ENCODE results near the gene ZDHHC16.
A peak's percentile ranks its signal among the peaks of the same experiment; 100 is the strongest.
"Not testable (repeated sequence)": the region's sequence is repeated elsewhere in the genome, so short reads cannot be mapped to it uniquely, and the experiment has no call there.

Gene ZDHHC16

DNA sequence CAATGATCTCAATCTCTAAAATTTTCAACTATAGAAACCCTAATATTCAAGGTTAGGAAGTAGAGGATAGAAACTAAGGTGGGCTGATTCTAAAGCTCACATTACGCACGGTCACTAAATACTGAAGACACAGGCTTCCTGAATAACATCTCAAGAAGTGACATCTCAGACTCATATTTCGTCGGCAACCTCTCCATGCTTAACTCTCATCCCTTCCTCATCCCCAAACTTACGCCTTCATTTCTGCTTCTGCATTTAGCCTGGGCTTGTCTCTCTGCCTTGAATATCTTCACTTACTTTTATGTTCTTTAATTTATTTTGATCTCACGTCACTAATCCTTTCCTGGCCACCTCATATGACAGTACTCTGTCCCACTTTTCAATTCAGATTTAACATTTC, 10.8 kb upstream of the ZDHHC16 start:
- no peak for DNase-seq

DNA sequence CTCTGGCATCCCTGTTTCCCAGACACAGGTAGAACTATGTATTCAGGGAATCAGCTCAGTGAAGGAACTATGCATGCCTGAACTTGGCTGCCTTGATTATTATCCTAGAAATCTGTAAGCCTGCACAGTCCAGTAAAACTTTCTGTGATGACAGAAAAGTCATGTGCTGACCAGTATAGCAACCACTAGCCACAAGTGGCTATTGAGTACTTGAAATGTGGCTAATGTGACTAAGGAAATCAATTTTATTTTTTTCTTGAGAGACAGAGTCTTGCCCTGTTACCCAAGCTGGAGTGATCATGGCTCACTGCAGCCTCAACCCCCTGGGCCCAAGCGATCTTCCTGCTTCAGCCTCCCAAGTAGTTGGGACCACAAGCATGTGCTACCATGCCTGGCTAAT, 3.7 kb upstream of the ZDHHC16 start:
- no peak for DNase-seq

DNA sequence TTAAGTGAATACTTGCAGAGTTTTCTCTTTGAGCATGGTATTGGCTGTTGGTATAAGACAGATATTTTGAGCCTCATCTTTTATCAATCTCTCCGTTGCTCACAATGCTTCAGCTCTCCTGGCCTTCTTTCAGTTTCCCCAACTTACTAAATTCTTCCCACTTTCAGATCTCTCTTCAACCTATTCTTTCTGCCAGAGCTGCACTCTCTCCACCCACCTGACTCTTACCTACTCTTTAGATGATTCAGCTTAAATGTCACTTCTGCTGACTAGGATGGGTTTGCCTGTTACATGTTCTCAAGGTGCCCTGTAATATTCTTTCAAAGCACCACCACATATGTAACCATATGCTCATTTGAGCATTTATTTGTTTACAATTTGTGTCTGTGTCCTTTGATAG, 1.8 kb upstream of the ZDHHC16 start:
- DNase-seq = no peak

DNA sequence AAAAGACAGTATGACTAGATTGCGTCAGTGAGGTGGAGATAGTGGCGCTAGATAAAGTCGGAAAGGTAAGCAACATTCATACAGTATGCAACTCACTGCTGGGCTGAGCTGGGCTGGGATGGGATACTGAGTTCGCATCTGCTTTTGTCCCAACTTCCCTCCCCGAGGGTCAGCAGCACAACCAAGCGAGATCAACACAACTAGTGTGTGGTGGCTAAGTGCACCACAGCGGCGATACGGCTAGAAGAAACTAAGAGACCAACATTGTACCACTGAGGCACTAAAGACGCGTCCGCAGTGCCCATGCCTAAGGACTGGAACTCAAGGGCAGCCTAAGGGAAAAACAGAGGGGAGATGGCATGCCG, 636 bp upstream of the ZDHHC16 start:
- DNase-seq = no peak

DNA sequence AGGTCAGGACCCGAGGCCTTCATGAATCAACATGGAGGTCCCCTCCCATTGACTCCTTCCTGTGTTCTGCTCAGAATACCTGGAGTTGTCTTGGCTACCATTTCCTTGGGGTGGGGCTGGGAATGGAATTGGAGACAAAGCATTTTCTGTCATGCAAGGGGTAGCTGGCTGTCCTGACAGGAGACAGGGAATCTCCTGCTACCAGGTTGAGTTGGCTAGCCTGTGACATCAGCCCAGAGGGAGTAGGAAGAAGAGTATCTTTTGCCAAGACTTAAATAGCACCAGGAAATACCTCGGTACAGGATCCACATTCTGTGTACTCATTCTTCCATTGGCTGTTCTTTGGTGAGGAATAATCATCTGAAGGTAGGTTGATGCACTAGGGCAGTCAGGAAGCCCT, 4.9 kb downstream of the ZDHHC16 start:
- DNase-seq = no peak

DNA sequence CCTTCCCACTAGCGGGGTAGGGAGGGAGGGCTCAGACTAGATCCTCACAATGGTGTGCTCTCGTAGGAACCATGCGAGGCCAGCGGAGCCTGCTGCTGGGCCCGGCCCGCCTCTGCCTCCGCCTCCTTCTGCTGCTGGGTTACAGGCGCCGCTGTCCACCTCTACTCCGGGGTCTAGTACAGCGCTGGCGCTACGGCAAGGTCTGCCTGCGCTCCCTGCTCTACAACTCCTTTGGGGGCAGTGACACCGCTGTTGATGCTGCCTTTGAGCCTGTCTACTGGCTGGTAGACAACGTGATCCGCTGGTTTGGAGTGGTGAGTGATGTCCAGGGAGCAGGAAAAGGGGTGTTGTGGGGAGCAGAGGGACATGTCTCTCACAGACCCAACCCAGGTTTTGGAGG, 5.6 kb downstream of the ZDHHC16 start:
- no peak for DNase-seq

DNA sequence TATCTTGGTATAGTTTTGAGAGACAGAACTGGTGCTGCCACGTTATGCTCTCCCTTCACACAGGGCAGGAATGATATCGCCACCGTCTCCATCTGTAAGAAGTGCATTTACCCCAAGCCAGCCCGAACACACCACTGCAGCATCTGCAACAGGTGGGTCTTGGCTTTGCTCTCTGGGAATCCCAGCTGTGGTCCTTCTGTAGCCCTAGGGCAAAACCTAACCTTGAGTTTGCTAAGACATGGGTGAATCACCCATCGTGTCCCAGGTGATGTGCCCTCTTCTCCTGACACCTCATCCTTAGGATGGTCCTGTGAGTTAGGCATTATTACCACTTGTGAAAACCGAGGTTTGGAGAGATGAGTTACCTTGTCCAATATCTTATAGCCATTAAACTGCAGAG, 6.4 kb downstream of the ZDHHC16 start:
- no peak for DNase-seq

DNA sequence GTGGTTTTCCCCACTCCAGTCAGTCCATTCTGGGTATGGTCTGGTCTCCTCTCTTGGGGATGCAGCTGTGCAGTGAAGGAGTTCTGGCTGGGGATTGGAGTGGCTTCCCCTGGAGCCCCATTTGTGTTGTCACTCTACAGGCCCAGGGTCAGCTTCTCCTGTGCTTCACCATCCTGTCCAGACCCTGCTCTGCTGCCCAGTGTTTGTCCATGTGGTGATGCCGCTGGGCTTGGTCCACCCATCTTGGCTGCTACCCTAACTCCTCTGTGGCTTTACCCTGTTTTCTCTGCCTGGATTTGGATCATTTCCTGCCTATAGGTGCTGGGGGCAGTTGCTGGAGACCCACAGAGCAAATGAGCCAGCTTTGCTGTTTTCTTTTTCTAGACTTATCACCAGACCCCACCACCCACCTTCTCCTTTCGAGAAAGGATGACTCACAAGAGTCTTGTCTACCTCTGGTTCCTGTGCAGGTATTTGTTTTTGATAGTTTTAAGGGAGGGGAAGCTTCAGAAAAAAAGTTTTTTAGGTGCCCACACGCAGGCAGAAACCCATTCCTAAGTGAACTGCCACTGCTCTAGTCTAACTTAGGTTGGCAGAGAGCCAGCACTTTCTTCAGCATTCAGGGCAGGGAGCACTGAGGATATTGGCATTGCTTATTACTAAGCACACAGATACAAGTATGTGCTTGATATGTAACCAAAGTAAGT, 8.5 kb downstream of the ZDHHC16 start:
- DNase-seq = no peak

DNA sequence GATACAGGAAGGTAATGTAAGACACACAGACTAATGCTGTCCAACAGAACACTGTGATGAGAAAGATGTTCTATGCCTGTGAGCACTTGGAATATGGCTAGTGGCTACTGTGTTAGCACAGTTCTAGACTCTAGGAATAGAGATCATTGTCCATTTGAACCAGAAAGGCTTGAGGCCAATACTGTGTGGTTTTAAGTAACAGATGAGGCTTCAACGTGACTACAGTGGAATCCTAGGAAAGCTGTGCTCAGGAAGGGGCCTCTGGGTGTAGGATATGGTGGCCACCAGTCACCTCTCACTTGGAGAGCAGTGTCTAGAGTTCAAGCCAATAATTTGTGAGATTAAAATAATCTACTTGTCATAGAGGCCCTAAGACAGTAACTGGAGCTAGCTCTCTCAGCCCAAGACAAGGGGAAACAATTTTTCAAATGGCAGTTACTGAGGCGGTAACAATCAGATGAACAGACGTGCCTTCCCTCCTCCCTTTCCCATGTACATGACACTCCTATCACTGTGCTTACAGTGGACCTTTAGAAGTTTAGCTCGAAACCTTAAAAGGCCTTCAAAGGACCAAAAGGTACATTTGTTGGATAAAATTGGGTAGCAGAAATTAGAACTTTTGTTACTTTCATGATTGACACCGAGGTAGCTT, 10.2 kb downstream of the ZDHHC16 start:
- no peak for DNase-seq

DNA sequence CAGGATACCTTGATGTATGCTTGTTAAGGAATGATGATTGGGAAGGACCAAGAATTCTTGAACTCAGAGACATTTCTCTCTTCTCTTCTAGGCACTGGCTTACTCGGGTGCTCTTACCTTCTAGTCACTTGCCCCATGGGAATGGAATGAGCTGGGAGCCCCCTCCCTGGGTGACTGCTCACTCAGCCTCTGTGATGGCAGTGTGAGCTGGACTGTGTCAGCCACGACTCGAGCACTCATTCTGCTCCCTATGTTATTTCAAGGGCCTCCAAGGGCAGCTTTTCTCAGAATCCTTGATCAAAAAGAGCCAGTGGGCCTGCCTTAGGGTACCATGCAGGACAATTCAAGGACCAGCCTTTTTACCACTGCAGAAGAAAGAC, 10.7 kb downstream of the ZDHHC16 start:
- no peak for DNase-seq

DNA sequence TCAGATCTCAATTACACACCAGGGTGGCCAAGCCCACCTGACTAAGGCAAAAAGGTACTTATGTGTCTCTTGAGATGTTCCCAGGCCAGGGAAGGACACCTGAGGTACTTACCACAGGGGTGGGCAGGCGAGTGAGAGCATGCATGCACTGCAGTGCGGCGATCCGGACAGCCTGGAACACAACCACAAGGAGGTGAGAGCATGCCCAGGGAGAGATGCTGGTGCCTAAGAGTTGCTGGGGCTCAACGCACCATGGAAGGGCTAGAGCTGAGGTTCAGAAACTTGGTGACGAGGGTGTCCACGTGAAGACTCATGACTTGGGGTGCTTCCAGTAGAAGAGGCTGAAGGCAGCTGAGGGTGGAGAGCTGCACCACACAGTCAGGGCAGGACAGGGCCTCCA, 13.1 kb downstream of the ZDHHC16 start:
- no peak for DNase-seq

DNA sequence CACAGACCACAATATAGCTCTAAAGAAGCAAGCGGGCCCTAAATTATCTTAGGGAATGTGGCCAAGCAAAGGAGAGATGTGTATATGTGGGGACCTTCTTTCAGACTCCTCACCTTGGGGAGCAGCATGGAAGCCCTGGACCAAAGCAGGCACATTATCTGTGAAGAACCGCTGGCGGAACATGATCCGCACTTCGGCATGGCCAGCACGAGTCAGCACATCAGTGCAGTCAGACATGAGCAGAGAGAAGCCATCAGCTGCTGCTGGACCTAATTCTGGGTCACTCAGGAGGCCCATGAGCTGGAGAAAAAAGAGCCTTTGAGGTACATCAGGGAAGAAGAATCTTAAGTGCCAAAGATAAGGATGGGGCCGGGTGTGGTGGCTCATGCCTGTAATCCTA, 14.0 kb downstream of the ZDHHC16 start:
- DNase-seq = no peak

DNA sequence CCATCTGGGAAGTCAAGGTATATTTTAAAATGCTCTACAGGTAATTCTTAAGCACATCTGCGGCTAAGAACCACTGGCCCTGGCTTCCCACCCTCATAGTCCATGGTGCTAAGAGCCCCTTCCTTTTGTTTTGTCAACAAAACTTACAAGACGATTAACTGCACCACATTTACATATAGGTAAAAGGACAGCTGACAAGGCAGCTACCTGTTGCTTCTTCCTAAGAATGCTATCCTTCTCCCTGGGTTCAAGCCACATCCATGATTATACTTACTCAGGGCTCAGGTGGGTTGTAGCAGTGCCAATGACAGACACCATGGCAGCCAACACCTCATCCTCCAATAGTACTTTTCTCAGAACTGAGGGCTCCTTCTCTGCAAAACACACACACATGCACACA, 16.3 kb downstream of the ZDHHC16 start:
- DNase-seq = no peak

DNA sequence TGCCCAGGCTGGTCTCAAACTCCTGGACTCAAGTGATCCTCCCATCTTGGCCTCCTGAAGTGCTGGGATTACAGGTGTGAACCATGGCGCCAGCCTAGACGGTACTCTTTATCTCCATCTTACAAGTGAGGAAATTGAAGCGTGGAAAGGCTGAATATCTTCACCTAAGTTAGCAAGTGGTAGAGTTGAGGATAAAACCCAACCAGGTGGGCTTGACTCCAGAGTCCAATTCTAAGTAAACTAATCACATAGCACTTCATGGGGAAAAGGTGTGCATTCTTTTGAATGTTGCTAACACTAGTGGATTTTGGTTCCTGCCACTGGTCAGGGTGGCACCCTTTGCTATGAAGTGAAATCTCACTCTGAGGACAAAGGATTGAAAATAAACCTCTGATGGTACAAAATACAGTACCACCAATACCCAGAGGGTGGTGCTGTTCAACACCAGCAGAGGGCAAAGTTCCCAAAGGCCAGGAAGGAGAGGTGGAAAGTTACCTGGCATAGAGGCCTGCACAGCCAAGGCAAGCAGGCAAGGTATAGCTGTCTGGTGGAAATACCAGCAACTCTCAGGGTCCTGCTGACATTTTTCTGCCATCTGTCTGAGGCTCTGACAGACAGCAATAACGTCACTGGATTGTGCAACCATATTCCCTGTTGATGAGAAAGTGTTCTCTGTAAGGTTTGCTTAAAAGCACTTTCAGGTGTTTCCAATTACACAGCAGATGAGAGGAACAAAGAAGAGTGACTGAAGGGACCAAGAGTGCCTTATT, 17.6 kb downstream of the ZDHHC16 start:
- peak; percentile 54 for DNase-seq

DNA sequence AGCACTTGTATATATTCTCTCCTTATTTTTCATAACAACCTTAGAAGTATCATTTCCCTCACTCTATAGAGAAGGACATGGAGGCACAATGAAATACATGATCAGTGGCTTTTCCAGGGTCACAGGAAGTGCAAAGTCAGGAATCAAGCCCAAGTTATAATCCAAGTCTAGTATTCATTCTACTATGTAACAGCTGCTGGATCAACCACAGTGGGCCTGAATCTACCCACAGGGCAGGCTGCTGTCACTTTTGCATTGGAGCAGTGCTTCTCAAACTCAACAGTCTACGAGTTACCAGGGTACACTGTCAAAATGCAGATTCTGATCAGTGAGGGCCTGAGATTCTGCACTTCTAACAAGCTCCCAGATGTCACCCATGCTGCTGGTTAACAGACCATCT, 18.3 kb downstream of the ZDHHC16 start:
- DNase-seq = no peak

DNA sequence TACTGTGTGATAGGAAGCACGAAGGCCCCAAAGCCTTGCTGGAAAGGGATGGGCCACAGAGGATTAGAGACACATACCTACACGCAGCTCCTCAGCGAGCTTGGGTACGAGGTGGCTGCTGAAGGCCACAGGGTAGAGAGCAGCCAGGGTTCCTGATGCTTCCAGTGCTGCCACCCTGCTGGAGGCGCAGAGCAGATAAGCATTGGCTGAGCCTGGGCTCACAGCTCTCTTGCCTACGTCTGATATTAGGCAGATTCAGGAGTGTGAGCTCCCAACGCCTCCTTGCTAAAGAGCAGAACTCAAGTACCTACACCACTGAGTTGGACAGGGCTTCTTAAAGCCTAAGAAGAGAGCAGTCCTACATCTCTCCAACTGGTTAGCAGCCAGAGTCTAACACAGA, 20.0 kb downstream of the ZDHHC16 start:
- DNase-seq = no peak

DNA sequence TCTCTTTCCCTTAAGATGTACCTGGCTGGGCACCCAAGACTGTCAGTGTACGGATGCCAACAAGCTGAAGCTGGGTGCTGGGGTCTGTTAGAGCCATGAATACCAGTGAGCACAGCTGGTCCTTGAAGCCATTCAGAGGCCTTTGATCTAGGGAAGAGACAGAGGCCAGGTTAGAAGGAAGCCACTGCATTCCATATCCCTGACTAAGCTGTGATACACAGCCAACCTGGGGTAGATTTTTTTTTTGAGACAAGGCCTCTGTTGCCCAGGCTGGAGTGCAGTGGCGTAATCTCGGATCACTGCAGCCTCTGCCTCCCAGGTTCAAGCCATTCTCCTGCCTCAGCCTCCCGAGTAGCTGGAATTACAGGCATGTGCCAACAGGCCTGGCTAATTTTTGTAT, 20.8 kb downstream of the ZDHHC16 start:
- DNase-seq = no peak

DNA sequence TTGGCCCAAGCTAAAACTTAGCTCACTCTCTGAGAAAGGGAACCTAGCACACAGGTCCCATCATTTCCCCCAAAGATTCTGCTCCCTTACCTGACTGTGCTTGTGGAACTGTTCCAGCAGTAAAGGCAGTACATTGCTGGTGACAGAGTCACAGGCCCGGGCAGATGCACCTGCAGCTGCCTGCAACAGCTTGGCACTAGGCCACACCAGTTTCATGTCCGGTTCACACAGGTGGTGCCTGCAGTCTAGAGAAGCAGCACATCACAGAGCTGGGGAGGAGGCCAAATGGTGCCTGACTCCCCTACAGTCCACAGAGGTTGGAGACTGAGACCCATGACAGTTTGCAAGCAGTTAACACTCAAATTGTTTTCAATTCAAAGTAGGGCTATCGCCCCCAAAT, 22.2 kb downstream of the ZDHHC16 start:
- DNase-seq = peak; percentile 27

DNA sequence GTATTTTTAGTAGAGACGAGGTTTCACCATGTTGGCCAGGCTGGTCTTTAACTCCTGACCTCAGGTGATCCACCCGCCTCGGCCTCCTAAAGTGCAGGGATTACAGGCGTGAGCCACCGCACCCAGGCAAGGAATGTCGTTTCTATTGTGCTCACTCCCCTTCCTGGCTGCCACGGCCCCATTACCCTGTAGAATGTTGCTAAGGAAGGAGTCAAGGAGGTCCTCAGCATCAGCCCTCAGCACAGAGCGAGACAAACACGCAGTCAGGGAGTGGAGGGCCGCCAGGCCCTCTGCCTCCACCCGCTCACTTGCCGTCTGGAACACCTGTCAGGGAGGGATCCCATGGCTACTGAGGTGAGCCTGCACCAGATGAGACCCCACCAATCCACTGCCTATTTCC, 22.8 kb downstream of the ZDHHC16 start:
- not testable (repeated sequence) for DNase-seq

DNA sequence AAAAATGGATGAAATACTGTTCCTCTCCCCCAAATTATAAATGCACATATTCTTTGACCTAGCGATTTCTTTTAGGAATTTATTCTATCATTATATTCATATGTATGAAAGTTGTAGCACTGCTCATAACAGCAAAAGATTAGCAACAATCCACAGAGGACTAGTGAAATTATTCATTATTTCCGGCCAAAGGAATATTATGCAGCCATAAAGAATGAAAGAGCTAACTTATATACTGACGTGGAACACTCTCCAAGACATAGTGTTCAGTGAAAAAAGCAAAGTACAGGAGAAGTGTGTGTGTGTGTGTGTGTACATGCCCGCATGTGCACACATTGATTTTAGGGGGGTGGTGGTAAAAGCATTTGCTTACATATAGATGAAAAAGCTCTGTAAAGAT, 28.9 kb downstream of the ZDHHC16 start:
- DNase-seq = no peak

DNA sequence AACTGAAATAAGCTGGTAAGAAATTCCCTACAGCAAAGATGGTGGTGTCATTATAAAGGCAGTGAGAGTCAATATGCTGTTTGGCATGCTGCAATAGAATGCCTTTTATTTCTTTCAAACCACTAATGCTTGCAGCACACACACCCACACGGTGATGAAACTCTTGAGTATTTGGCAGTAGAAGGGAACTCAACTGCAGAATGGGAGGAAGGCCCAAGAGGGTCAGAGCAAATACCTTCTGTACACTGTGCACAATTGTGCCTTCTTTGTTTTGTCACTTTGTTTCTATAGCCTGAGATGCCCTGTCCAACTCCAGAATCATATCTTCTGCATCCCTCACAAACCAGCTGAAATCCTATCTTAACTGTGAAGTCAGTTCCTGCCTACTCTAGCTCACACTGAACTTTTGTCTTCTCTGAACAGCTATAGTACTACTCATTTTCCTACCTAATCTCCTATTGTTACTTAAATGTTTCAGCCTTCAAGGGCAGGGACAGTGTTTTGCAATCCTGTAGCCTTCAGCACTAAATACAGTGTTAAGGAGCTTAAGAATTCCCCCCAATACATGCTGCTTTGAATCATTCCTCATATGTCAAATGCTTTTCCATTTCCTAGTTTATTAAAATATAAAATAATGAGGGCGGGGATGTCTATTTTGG, 30.1 kb downstream of the ZDHHC16 start:
- DNase-seq = no peak

DNA sequence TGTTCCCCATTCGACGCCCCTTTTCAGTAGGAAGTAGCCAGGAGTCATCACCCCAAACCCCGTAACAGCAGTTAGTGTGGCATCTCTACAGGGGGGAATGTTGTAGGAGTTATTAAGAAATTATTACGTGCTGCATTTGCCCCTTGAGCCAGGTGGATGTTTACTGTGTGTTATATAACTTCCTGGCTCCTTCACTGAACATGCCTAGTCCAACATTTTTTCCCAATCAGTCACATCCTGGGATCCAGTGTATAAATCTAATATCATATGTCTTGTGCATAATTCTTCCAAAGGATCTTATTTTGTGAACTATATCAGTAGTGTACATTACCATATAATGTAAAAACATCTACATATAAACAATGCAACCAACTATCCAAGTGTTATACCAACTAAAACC, 33.4 kb downstream of the ZDHHC16 start:
- not testable (repeated sequence) for DNase-seq

DNA sequence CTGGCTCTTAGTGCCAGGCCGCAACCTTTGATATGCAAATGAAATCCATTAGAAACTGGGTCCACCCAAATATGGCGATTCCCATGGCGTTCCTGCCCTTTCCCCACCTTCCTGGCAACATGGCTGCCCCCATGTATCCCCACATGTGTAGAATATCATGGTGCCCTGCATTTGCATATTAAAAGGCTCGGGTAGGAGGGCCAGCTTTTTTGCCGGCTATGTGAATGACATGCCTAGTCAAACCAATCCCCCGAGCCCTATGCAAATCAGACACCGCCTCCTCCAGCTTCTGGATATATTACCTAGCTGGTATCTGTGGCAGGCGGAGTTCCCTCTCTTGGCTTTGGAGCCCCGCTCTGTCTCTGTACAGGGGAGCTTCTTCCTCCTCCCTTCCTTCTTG, 34.0 kb downstream of the ZDHHC16 start:
- DNase-seq = no peak

DNA sequence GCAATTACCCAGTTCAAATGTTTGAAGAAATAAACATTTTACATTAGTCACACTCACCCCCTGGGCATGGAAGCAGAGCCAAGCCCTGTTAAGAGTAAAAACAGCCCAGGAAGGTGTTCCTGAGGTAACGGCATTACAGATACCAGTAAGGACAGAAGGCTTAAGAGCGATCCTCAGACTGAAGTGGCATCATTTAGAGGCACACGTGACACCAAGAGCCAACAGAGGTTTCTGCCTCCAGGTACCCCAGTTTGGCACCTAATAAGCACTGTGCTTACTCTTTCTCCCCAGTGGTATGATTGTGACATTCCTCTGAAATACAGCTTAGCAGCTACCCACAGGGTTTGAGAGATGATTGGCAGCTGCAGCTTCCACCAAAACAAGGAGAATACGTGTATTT, 35.1 kb downstream of the ZDHHC16 start:
- DNase-seq = no peak
